ENCODE results near the gene DCST2.

The DCST2 gene

DNA sequence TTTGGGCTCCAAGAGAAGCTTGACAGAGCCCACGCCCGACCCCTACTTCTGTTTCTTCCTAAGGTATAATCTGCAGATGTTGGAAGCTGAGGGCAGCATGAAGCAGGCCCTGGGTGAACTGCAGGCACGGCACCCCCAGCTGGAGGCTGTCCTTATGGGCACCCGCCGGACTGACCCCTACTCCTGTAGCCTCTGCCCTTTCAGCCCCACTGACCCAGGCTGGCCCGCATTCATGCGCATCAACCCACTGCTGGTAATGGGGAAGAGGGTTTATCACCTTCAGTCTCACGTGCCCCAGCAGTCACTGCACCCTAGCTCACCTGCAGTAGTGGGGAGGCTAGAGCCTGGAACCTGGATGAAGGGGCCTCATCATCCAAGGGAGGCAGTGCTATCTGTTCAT lies 43.3 kb downstream of the DCST2 start:
- no peak for DNase-seq (ENCODE audit: low read depth in 1 of 2, low spot score in 1 of 2)
- Histone ChIP-seq H3K4me3 (replicated peaks; ENCODE audit: insufficient read depth, low read length) (no peak overlapping the region), H3K27me3 (ENCODE audit: insufficient read depth, poor library complexity, severe bottlenecking) (no peaks in the 10 kb centered on the region), H3K27ac (replicated peaks) (no peak overlapping the region)
- no peak for TF ChIP-seq SPI1 (IDR thresholded peaks at IDR 0.05; ENCODE audit: borderline replicate concordance, low read depth)
- TF ChIP-seq, protein P1, sequence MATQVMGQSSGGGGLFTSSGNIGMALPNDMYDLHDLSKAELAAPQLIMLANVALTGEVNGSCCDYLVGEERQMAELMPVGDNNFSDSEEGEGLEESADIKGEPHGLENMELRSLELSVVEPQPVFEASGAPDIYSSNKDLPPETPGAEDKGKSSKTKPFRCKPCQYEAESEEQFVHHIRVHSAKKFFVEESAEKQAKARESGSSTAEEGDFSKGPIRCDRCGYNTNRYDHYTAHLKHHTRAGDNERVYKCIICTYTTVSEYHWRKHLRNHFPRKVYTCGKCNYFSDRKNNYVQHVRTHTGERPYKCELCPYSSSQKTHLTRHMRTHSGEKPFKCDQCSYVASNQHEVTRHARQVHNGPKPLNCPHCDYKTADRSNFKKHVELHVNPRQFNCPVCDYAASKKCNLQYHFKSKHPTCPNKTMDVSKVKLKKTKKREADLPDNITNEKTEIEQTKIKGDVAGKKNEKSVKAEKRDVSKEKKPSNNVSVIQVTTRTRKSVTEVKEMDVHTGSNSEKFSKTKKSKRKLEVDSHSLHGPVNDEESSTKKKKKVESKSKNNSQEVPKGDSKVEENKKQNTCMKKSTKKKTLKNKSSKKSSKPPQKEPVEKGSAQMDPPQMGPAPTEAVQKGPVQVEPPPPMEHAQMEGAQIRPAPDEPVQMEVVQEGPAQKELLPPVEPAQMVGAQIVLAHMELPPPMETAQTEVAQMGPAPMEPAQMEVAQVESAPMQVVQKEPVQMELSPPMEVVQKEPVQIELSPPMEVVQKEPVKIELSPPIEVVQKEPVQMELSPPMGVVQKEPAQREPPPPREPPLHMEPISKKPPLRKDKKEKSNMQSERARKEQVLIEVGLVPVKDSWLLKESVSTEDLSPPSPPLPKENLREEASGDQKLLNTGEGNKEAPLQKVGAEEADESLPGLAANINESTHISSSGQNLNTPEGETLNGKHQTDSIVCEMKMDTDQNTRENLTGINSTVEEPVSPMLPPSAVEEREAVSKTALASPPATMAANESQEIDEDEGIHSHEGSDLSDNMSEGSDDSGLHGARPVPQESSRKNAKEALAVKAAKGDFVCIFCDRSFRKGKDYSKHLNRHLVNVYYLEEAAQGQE (IDR thresholded peaks at IDR 0.05; ENCODE audit: insufficient replicate concordance, low read depth): no peak
- TF ChIP-seq POLR2AphosphoS5 (IDR thresholded peaks at IDR 0.05; ENCODE audit: low read depth): no peak
- TF ChIP-seq, protein P2, sequence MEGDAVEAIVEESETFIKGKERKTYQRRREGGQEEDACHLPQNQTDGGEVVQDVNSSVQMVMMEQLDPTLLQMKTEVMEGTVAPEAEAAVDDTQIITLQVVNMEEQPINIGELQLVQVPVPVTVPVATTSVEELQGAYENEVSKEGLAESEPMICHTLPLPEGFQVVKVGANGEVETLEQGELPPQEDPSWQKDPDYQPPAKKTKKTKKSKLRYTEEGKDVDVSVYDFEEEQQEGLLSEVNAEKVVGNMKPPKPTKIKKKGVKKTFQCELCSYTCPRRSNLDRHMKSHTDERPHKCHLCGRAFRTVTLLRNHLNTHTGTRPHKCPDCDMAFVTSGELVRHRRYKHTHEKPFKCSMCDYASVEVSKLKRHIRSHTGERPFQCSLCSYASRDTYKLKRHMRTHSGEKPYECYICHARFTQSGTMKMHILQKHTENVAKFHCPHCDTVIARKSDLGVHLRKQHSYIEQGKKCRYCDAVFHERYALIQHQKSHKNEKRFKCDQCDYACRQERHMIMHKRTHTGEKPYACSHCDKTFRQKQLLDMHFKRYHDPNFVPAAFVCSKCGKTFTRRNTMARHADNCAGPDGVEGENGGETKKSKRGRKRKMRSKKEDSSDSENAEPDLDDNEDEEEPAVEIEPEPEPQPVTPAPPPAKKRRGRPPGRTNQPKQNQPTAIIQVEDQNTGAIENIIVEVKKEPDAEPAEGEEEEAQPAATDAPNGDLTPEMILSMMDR (IDR thresholded peaks at IDR 0.05; ENCODE audit: insufficient read depth, low read length): no peak
- TF ChIP-seq GABPA (IDR thresholded peaks at IDR 0.05; ENCODE audit: low read depth): no peak

DNA sequence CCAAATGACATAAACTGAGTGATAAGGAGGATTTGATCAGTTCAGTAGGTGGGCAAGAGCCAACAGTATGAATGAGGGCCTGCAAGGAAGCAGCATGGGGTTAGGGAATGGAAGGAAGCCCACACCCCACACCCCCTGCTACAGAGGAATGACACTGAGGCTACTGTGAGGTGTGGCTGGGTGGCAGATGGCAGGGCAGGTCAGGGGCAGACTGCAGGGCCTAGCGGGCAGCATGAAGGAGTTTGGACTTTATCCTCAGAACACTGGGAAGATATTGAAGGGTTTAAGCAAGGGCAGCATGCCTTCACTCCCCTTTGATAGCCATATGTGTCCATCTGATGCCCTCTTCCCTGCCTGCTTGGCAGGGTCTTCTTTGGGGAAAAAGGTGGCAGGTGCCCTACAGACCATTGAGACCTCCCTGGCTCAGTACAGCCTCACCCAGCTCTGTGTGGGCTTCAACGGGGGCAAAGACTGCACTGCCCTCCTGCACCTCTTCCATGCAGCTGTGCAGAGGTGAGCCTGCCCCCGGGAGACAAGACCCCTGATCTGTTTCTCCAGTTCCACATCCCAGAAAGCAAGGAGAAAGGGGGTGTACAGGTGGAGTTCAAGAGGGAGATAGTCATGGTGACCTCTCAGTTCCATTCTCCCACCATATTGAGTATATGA lies 44.3 kb downstream of the DCST2 start:
- H3K4me3 ChIP-seq (replicated peaks; ENCODE audit: insufficient read depth, low read length): no peak overlapping the region

DNA sequence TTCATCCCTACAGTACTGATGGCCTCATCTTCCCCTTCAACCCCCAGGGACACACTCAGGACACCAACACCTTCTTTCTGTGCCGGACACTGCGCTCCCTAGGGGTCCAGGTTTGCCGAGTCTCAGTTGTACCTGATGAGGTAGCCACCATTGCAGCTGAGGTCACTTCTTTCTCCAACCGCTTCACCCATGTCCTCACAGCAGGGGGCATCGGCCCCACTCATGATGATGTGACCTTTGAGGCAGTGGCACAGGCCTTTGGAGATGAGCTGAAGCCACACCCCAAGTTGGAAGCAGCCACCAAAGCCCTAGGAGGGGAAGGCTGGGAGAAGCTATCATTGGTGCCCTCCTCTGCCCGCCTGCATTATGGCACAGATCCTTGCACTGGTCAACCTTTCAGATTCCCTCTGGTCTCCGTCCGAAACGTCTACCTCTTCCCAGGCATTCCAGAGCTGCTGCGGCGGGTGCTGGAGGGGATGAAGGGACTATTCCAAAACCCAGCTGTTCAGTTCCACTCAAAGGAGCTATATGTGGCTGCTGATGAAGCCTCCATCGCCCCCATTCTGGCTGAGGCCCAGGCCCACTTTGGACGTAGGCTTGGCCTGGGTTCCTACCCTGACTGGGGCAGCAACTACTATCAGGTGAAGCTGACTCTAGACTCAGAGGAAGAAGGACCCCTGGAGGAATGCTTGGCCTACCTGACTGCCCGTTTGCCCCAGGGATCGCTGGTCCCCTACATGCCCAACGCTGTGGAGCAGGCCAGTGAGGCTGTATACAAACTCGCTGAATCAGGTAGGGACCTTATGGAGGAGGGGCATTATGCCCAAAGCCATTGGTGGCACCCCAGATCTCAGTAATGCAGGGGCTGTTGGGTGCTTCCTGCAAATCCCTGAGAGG lies 45.3 kb downstream of the DCST2 start:
- Histone ChIP-seq H3K27ac (replicated peaks) (no peak overlapping the region), H3K27me3 (ENCODE audit: insufficient read depth, poor library complexity, severe bottlenecking) (no peaks in the 10 kb centered on the region)

More for the DNA sequence above, 44.3 kb downstream of the DCST2 start:
- no peak overlapping the region for H3K27ac ChIP-seq (replicated peaks)
- TF ChIP-seq GABPA (IDR thresholded peaks at IDR 0.05; ENCODE audit: low read depth) (no peak), POLR2AphosphoS5 (IDR thresholded peaks at IDR 0.05; ENCODE audit: low read depth) (no peak), SPI1 (IDR thresholded peaks at IDR 0.05; ENCODE audit: borderline replicate concordance, low read depth) (no peak)
- TF ChIP-seq, protein P2 (IDR thresholded peaks at IDR 0.05; ENCODE audit: insufficient read depth, low read length): no peak
- TF ChIP-seq, protein P1 (IDR thresholded peaks at IDR 0.05; ENCODE audit: insufficient replicate concordance, low read depth): no peak
- no peak for DNase-seq (ENCODE audit: low read depth in 1 of 2, low spot score in 1 of 2)
- H3K27me3 ChIP-seq (ENCODE audit: insufficient read depth, poor library complexity, severe bottlenecking): no peaks in the 10 kb centered on the region

More for the DNA sequence above, 45.3 kb downstream of the DCST2 start:
- DNase-seq (ENCODE audit: low read depth in 1 of 2, low spot score in 1 of 2): no peak
- H3K4me3 ChIP-seq (replicated peaks; ENCODE audit: insufficient read depth, low read length): no peak overlapping the region
- TF ChIP-seq, protein P1 (IDR thresholded peaks at IDR 0.05; ENCODE audit: insufficient replicate concordance, low read depth): no peak
- TF ChIP-seq, protein P2 (IDR thresholded peaks at IDR 0.05; ENCODE audit: insufficient read depth, low read length): no peak
- TF ChIP-seq SPI1 (IDR thresholded peaks at IDR 0.05; ENCODE audit: borderline replicate concordance, low read depth) (no peak), GABPA (IDR thresholded peaks at IDR 0.05; ENCODE audit: low read depth) (no peak), POLR2AphosphoS5 (IDR thresholded peaks at IDR 0.05; ENCODE audit: low read depth) (no peak)
